ENCODE data around the gene ESPNL. TPM values are rescaled to one million over a fixed set of nuclear protein-coding genes. Genes with fewer than 3 reads are reported as not detected.

The ESPNL gene
- total and polyA plus RNA-seq, 9 of the 15 experiments (the other 6 are each of a cell fraction or from before 2014, with no cell fraction given) = 0.03 to 0.09 (median 0.05) TPM; not detected in 3

GRCh38 chr2:238075397-238075796, 24.7 kb upstream of the ESPNL start:
- H3K9me1 ChIP-seq (ENCODE audit: control insufficient read depth, insufficient read depth, low read length) = no peaks in the 10 kb centered on the region
- in situ Hi-C loops (cut with MboI) (no loop called here), intact Hi-C loops (cut with micrococcal nuclease) (no loop called here)
- TF ChIP-seq SRF (CRISPR knock-in tag; IDR thresholded peaks at IDR 0.05) = no peak
- no peak for TF ChIP-seq HOMEZ (CRISPR knock-in tag; IDR thresholded peaks at IDR 0.05)
- TF ChIP-seq ETS2 (tag; IDR thresholded peaks at IDR 0.05; ENCODE audit: borderline replicate concordance, poor library complexity, severe bottlenecking) = no peak
- TF ChIP-seq PHTF2 (CRISPR knock-in tag; IDR thresholded peaks at IDR 0.05) = no peak
- FAIRE-seq (no peak), DNase-seq (ENCODE audit: extremely low read depth in 1 of 4, low spot score in 3 of 4) (no peak), ATAC-seq (no peak)
- peaks cover 59% of the 10 kb centered on the region; the same call in 2 of the 3 replicates for H3K36me3 ChIP-seq (ENCODE audit: control insufficient read depth, insufficient read depth, low read length)
- H3K79me2 ChIP-seq (ENCODE audit: control insufficient read depth, insufficient read depth, low read length) = peaks cover 2% of the 10 kb centered on the region; the same call in 2 of the 3 replicates
- ChIA-PET CTCF (ENCODE audit: low intra/inter-chr PET ratio) (no interaction called here), POLR2A (no interaction called here)
- H3K4me3 ChIP-seq = no peak overlapping the region
- no TSS peak for BruUV-seq (replicated peaks)
- H3K27ac ChIP-seq (ENCODE audit: extremely low read depth, low read depth, low read length) = no peak overlapping the region
- no peaks in the 10 kb centered on the region for H3K9me3 ChIP-seq (replicated peaks; ENCODE audit: control insufficient read depth, insufficient read depth, low read depth, low read length)
- H3K4me1 ChIP-seq (replicated peaks in 1 of 2; ENCODE audit: control insufficient read depth in 2 of 2, insufficient read depth in 2 of 2, low read length in 2 of 2) = peaks cover 0 to 5% of the 10 kb centered on the region in 2 experiments; a peak in 1 of 5 replicates
- H3K27me3 ChIP-seq (ENCODE audit: control insufficient read depth in 2 of 2, insufficient read depth in 2 of 2, low read length in 2 of 2) = no peaks in the 10 kb centered on the region
- H3K4me2 ChIP-seq (ENCODE audit: insufficient read depth, low read length) = no peak overlapping the region
- no peak overlapping the region for H3K9ac ChIP-seq (ENCODE audit: insufficient read depth in 1 of 2, low read depth in 2 of 2, low read length in 2 of 2)
- no peak overlapping the region for H2AFZ ChIP-seq (ENCODE audit: low read depth, low read length)
- H4K20me1 ChIP-seq (replicated peaks; ENCODE audit: control insufficient read depth, insufficient read depth, low read length) = no peaks in the 10 kb centered on the region
